ENCODE data around the gene SYNGAP1. TPM values are rescaled to one million over a fixed set of nuclear protein-coding genes. Genes with fewer than 3 reads are reported as not detected.

The SYNGAP1 gene
- total RNA-seq, 1 donor from 2014 or later, result 36.1 TPM

GRCh38 chr6:33415831-33416230 lies 4.0 kb upstream of the SYNGAP1 start:
- DNase-seq (ENCODE audit: low read depth), result no peak
- Histone ChIP-seq H3K79me2 (ENCODE audit: insufficient read depth, low read length) (peaks cover 50% of the 10 kb centered on the region), H3K4me2 (ENCODE audit: low read length) (peak overlapping the region; percentile 97), H3K36me3 (ENCODE audit: insufficient read depth, low read length) (peaks cover 8% of the 10 kb centered on the region), H3K27me3 (ENCODE audit: insufficient read depth, low read length) (no peaks in the 10 kb centered on the region), H3K4me3 (ENCODE audit: insufficient read depth, low read depth, low read length) (peak overlapping the region; percentile 82), H2AFZ (ENCODE audit: low read depth, low read length) (no peak overlapping the region), H3K9ac (ENCODE audit: low read length) (peak overlapping the region; percentile 93), H3K9me3 (ENCODE audit: insufficient read depth, low read depth, low read length) (no peaks in the 10 kb centered on the region), H3K4me1 (ENCODE audit: insufficient read depth, low read length) (peaks cover 32% of the 10 kb centered on the region), H4K20me1 (ENCODE audit: insufficient read depth, low read length) (peaks cover 48% of the 10 kb centered on the region), H3K27ac (ENCODE audit: low read depth, low read length) (peak overlapping the region; percentile 98)
- FAIRE-seq, result no peak
- TF ChIP-seq, protein P1, sequence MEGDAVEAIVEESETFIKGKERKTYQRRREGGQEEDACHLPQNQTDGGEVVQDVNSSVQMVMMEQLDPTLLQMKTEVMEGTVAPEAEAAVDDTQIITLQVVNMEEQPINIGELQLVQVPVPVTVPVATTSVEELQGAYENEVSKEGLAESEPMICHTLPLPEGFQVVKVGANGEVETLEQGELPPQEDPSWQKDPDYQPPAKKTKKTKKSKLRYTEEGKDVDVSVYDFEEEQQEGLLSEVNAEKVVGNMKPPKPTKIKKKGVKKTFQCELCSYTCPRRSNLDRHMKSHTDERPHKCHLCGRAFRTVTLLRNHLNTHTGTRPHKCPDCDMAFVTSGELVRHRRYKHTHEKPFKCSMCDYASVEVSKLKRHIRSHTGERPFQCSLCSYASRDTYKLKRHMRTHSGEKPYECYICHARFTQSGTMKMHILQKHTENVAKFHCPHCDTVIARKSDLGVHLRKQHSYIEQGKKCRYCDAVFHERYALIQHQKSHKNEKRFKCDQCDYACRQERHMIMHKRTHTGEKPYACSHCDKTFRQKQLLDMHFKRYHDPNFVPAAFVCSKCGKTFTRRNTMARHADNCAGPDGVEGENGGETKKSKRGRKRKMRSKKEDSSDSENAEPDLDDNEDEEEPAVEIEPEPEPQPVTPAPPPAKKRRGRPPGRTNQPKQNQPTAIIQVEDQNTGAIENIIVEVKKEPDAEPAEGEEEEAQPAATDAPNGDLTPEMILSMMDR (IDR thresholded peaks at IDR 0.05; ENCODE audit: insufficient read depth, low read depth, low read length), result no peak
- TF ChIP-seq EZH2 (IDR thresholded peaks at IDR 0.05; ENCODE audit: insufficient read depth, low read length), result no peak
- peaks cover 11% of the 10 kb centered on the region for H3K36me3 Mint-ChIP-seq (ENCODE audit: low read depth, unreplicated experiment)
- no peaks in the 10 kb centered on the region for H3K9me3 Mint-ChIP-seq (ENCODE audit: unreplicated experiment)
- H3K27ac Mint-ChIP-seq (ENCODE audit: unreplicated experiment), result no peak overlapping the region
- H3K4me3 Mint-ChIP-seq (ENCODE audit: unreplicated experiment), result peak overlapping the region; percentile 98
- H3K27me3 Mint-ChIP-seq (ENCODE audit: low read depth, unreplicated experiment), result no peaks in the 10 kb centered on the region
- H3K4me1 Mint-ChIP-seq (ENCODE audit: low read depth, unreplicated experiment), result peaks cover 34% of the 10 kb centered on the region

DNA sequence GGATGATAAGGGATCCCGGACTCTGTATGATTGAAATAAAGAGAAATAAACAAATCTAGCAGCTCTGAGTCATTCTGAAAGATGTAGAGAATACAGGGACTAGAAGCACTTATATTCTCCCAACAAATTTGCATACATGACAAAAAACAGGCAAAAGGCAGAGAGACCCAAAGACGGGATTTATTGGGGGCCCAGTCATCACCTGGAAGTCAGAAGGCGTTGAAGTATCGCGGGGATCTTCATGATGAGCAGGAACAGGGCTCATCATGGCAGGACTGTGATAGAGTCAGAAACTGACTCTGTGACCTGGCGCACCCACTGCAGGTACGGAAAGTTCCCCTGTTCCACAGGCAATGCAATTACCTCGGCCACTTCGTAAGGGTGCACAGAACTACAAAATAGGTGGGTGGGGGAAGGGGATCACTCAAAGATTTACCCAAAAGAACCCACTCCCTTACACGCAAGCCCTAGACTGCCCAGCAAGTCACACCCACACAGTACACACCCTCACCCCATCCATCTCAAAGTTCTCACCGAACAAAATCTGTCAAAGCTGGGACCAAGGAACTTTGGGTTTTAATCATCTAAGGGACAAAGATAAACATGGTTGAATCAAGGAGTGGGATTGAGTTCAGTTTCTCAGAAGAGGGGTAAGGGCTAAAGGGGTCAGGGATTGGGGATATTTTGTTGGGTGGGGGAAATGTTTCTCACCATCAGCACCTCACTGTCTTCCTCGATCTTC lies 3.3 kb upstream of the SYNGAP1 start:
- Histone ChIP-seq H4K20me1 (ENCODE audit: insufficient read depth, low read length) (peaks cover 48% of the 10 kb centered on the region), H3K27ac (ENCODE audit: low read depth, low read length) (peak overlapping the region; percentile 98), H3K4me2 (ENCODE audit: low read length) (peak overlapping the region; percentile 97), H3K4me1 (ENCODE audit: insufficient read depth, low read length) (peaks cover 32% of the 10 kb centered on the region), H3K4me3 (ENCODE audit: insufficient read depth, low read depth, low read length) (peak overlapping the region; percentile 82), H3K79me2 (ENCODE audit: insufficient read depth, low read length) (peaks cover 45% of the 10 kb centered on the region), H2AFZ (ENCODE audit: low read depth, low read length) (no peak overlapping the region), H3K9me3 (ENCODE audit: insufficient read depth, low read depth, low read length) (no peaks in the 10 kb centered on the region), H3K9ac (ENCODE audit: low read length) (peak overlapping the region; percentile 93), H3K36me3 (ENCODE audit: insufficient read depth, low read length) (peaks cover 8% of the 10 kb centered on the region), H3K27me3 (ENCODE audit: insufficient read depth, low read length) (no peaks in the 10 kb centered on the region)
- FAIRE-seq (peak; percentile 26), DNase-seq (ENCODE audit: low read depth) (no peak)
- no peaks in the 10 kb centered on the region for H3K9me3 Mint-ChIP-seq (ENCODE audit: unreplicated experiment)
- H3K27ac Mint-ChIP-seq (ENCODE audit: unreplicated experiment), result peak overlapping the region; percentile 98
- H3K36me3 Mint-ChIP-seq (ENCODE audit: low read depth, unreplicated experiment), result peaks cover 12% of the 10 kb centered on the region
- peaks cover 39% of the 10 kb centered on the region for H3K4me1 Mint-ChIP-seq (ENCODE audit: low read depth, unreplicated experiment)
- peak overlapping the region; percentile 98 for H3K4me3 Mint-ChIP-seq (ENCODE audit: unreplicated experiment)
- no peaks in the 10 kb centered on the region for H3K27me3 Mint-ChIP-seq (ENCODE audit: low read depth, unreplicated experiment)
- no peak for TF ChIP-seq EZH2 (IDR thresholded peaks at IDR 0.05; ENCODE audit: insufficient read depth, low read length)
- TF ChIP-seq, protein P1 (IDR thresholded peaks at IDR 0.05; ENCODE audit: insufficient read depth, low read depth, low read length), result no peak
